ENCODE data around the gene C2orf72. TPM values are rescaled to one million over a fixed set of nuclear protein-coding genes. Genes with fewer than 3 reads are reported as not detected.

Gene C2orf72
- total and polyA plus RNA-seq, 2 of the 13 experiments (the other 11 are each of a cell fraction or from before 2014, with no cell fraction given): 147 to 203 TPM

DNA sequence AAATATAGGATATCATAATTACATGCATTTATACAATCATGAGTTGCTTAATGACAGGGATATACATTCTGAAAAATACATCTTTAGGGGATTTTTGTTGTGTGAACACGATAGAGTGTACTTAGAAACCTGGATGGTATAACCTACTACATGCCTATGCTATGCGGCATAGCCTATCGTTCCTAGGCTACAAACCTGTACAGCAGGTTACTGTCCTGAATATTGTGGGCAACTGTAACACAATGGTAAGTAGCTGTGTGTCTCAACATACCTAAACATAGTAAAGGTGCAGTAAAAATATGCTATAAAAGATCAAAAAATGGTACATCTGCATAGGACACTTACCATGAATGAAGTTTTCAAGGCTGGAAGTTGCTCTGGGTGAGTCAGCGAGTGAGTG, 6.5 kb downstream of the C2orf72 start:
- Histone ChIP-seq H3K4me2 (ENCODE audit: low read depth, low read length) (no peak overlapping the region), H3K36me3 (replicated peaks in 1 of 2; ENCODE audit: control insufficient read depth in 1 of 2, insufficient read depth in 2 of 2, low read length in 2 of 2) (peaks cover 15 to 39% of the 10 kb centered on the region in 2 experiments), H2AFZ (ENCODE audit: low read length) (no peak overlapping the region), H3K27ac (ENCODE audit: extremely low read length, insufficient read depth, low read length) (peak overlapping the region; percentile 21), H3K4me3 (replicated peaks in 1 of 3; ENCODE audit: insufficient read depth in 1 of 3, low read depth in 2 of 3, low read length in 3 of 3) (no peak overlapping the region), H3K4me1 (ENCODE audit: insufficient read depth, low read length) (peaks cover 74% of the 10 kb centered on the region), H3K9me3 (ENCODE audit: low read length) (no peaks in the 10 kb centered on the region), H3K9ac (ENCODE audit: insufficient read depth, low read depth, low read length) (no peak overlapping the region), H3K79me2 (ENCODE audit: insufficient read depth, low read length) (peaks cover 16% of the 10 kb centered on the region), H4K20me1 (ENCODE audit: insufficient read depth, low read length) (peaks cover 6% of the 10 kb centered on the region; the same call in 1 of the 2 replicates), H3K27me3 (ENCODE audit: control insufficient read depth in 1 of 2, insufficient read depth in 2 of 2, low read length in 2 of 2) (no peaks in the 10 kb centered on the region; a peak in 1 of 5 replicates)
- TF ChIP-seq KDM1A (CRISPR knock-in tag; IDR thresholded peaks at IDR 0.05): no peak
- no peak for TF ChIP-seq ZNF761 (CRISPR knock-in tag; conservative IDR thresholded peaks at IDR 0.05)
- no peak for TF ChIP-seq ZNF224 (CRISPR knock-in tag; IDR thresholded peaks at IDR 0.05)
- TF ChIP-seq MBD4 (IDR thresholded peaks at IDR 0.05; ENCODE audit: borderline replicate concordance, low read length): 0 out of 2 replicates have a peak, but pooled peaks have one; percentile 23
- FAIRE-seq (no peak), ATAC-seq (no peak), DNase-seq (ENCODE audit: low spot score) (no peak)
- 96% methylated on average over 4 of the region's 4 CpGs for WGBS (ENCODE audit: low lambda C conversion rate)
- ChIA-PET CTCF (ENCODE audit: low intra/inter-chr PET ratio, low total read pairs) (no interaction called here), POLR2A (no interaction called here)
- intact Hi-C loops (cut with micrococcal nuclease; ENCODE audit: unreplicated experiment): loop anchor here (10.0 kb wide), 1 partner anchor 661 kb away; the partner anchor contains the start of gene PTMA
- in situ Hi-C loops (cut with HindIII; ENCODE audit: extremely low pct_ligation_motif_present, low pct_unique_long_range_greater_than_20kb): no loop called here
- BruUV-seq (replicated peaks): no TSS peak

DNA sequence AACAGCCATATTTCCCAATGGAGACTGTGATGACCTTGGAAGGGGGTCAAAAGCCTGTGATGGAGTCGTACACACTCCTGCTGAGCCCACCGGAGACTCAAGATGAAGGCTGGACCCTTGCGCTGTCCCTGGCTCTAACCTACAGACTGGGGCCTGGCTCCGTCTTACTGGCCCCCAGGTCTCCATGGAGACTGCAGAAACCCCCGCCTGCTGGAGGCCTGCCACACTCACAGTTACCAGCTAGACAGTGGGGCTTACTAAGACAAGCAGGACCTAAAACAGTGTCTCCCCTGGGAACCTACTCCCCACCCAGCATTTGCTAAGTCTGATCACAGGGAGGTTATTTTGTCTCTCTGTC, 9.6 kb downstream of the C2orf72 start:
- Histone ChIP-seq H3K36me3 (replicated peaks in 1 of 2; ENCODE audit: control insufficient read depth in 1 of 2, insufficient read depth in 2 of 2, low read length in 2 of 2) (peaks cover 7 to 29% of the 10 kb centered on the region in 2 experiments), H3K4me3 (replicated peaks in 1 of 3; ENCODE audit: insufficient read depth in 1 of 3, low read depth in 2 of 3, low read length in 3 of 3) (no peak overlapping the region), H3K4me1 (ENCODE audit: insufficient read depth, low read length) (peaks cover 72% of the 10 kb centered on the region), H3K9me3 (ENCODE audit: low read length) (no peaks in the 10 kb centered on the region), H3K4me2 (ENCODE audit: low read depth, low read length) (peak overlapping the region; percentile 55), H4K20me1 (ENCODE audit: insufficient read depth, low read length) (no peaks in the 10 kb centered on the region), H2AFZ (ENCODE audit: low read length) (no peak overlapping the region), H3K27me3 (ENCODE audit: control insufficient read depth in 1 of 2, insufficient read depth in 2 of 2, low read length in 2 of 2) (no peaks in the 10 kb centered on the region), H3K9ac (ENCODE audit: insufficient read depth, low read depth, low read length) (peak overlapping the region; percentile 58), H3K79me2 (ENCODE audit: insufficient read depth, low read length) (no peaks in the 10 kb centered on the region), H3K27ac (ENCODE audit: extremely low read length, insufficient read depth, low read length) (peak overlapping the region; percentile 97)
- DNase-seq (ENCODE audit: low spot score) (no peak), FAIRE-seq (no peak), ATAC-seq (no peak)
- in situ Hi-C loops (cut with HindIII; ENCODE audit: extremely low pct_ligation_motif_present, low pct_unique_long_range_greater_than_20kb): no loop called here
- BruUV-seq (replicated peaks): no TSS peak
- 90% methylated on average over 5 of the region's 5 CpGs for WGBS (ENCODE audit: low lambda C conversion rate)
- POLR2A ChIA-PET: interaction anchor here (1.1 to 7.7 kb wide), 2 partner anchors 8 to 13 kb away, joined by 5 to 399 read pairs; partner anchors contain the start of gene C2orf72
- intact Hi-C loops (cut with micrococcal nuclease; ENCODE audit: unreplicated experiment): loop anchor here (10.0 kb wide), 1 partner anchor 658 kb away; the partner anchor contains the start of gene PTMA
- CTCF ChIA-PET (ENCODE audit: low intra/inter-chr PET ratio, low total read pairs): no interaction called here
- TF ChIP-seq ZMAT3 (CRISPR knock-in tag; conservative IDR thresholded peaks at IDR 0.05) (no peak), MED1 (CRISPR knock-in tag; IDR thresholded peaks at IDR 0.05) (0 out of 2 replicates have a peak, but pooled peaks have one; percentile 8), RBM22 (optimal IDR thresholded peaks at IDR 0.05; ENCODE audit: low read length) (no peak), YY1 (IDR thresholded peaks at IDR 0.05; ENCODE audit: insufficient read depth, insufficient replicate concordance, low read depth, low read length) (peak; percentile 23), ZNF136 (CRISPR knock-in tag; IDR thresholded peaks at IDR 0.05; ENCODE audit: low read depth) (no peak), IRX3 (CRISPR knock-in tag; IDR thresholded peaks at IDR 0.05; ENCODE audit: borderline replicate concordance, low read depth) (no peak), ZNF33B (CRISPR knock-in tag; IDR thresholded peaks at IDR 0.05) (no peak), NONO (IDR thresholded peaks at IDR 0.05) (no peak), NONO (CRISPR knock-in tag; conservative IDR thresholded peaks at IDR 0.05) (no peak)

All from HepG2 (cell line).